IMR-90 (cell line): ENCODE data around the gene GREB1L. TPM values are rescaled to one million over a fixed set of nuclear protein-coding genes. Genes with fewer than 3 reads are reported as not detected.

Experiments
- ATAC-seq: fragments of 200-7000 bp; cut with Tn5 transposase; 2 replicates; pipeline ENCODE4 v1.9.1; 2020; ENCODE audit warnings: low read depth, mild to moderate bottlenecking, moderate library complexity
- BruUV-seq: library from RNA; stranded (reverse); fragments of 400-500 nt; replicated peaks from 2 replicates; lab custom pipeline; 2021; lab: Mats Ljungman, UMichigan
- CTCF ChIA-PET: fragments of 300-600 bp; formaldehyde crosslinking; extraction: SDS; loops from one replicate; lab custom pipeline; 2021; ENCODE audit warnings: antibody characterized with exemption; lab: Yijun Ruan, JAX
- POLR2A ChIA-PET: fragments of 300-600 bp; sonication (Branson Sonifier 250); formaldehyde crosslinking; loops from one replicate; lab custom pipeline; 2022; ENCODE audit warnings: antibody characterized with exemption; ENCODE audit not compliant: unreplicated experiment; lab: Charles Lee
- DNase-seq: peaks from one replicate; pipeline ENCODE4 v3.0.0; 2013
- H2AFZ ChIP-seq: replicated peaks from 2 replicates; pipeline ENCODE3; 2013; ENCODE audit warnings: low read length, mild to moderate bottlenecking; ENCODE audit not compliant: poor library complexity
- H2AK5ac ChIP-seq: 2 replicates; pipeline ENCODE4 v1.6.1; 2013; ENCODE audit warnings: low read depth, low read length, inconsistent platforms
- H2AK9ac ChIP-seq: replicated peaks from 2 replicates; pipeline ENCODE3; 2013; ENCODE audit warnings: mild to moderate bottlenecking, low read depth, low read length, moderate library complexity; ENCODE audit not compliant: poor library complexity
- H2BK120ac ChIP-seq: 2 replicates; pipeline ENCODE4 v1.6.1; 2013; ENCODE audit warnings: low read depth, low read length, inconsistent platforms
- H2BK15ac ChIP-seq: 3 replicates; pipeline ENCODE4 v1.6.1; 2013; ENCODE audit warnings: low read depth, low read length, inconsistent platforms
- H2BK20ac ChIP-seq: 2 replicates; pipeline ENCODE4 v1.6.1; 2013; ENCODE audit warnings: low read depth, mild to moderate bottlenecking, inconsistent platforms, low read length, moderate library complexity
- H2BK5ac ChIP-seq: 2 replicates; pipeline ENCODE4 v1.6.1; 2013; ENCODE audit warnings: mild to moderate bottlenecking, low read depth, low read length, inconsistent platforms; ENCODE audit not compliant: poor library complexity, severe bottlenecking
- H3K14ac ChIP-seq: replicated peaks from 2 replicates; pipeline ENCODE4 v1.6.1; 2013; ENCODE audit warnings: low read depth, low read length, inconsistent platforms
- H3K18ac ChIP-seq: 2 replicates; pipeline ENCODE4 v1.6.1; 2013; ENCODE audit warnings: low read depth, low read length, control low read depth
- H3K23ac ChIP-seq: 2 replicates; pipeline ENCODE4 v1.6.1; 2013; ENCODE audit warnings: low read depth, low read length, inconsistent platforms
- H3K27ac ChIP-seq: 2 replicates; pipeline ENCODE4 v1.5.1; 2013; ENCODE audit warnings: mild to moderate bottlenecking, control low read depth, low read length; ENCODE audit not compliant: insufficient read depth
- H3K27me3 ChIP-seq: 2 replicates; pipeline ENCODE4 v1.6.1; 2013; ENCODE audit warnings: low read length; ENCODE audit not compliant: control insufficient read depth, insufficient read depth
- H3K36me3 ChIP-seq: 2 replicates; pipeline ENCODE4 v1.6.1; 2013; ENCODE audit warnings: low read length, mixed read lengths; ENCODE audit not compliant: control insufficient read depth, insufficient read depth
- H3K4ac ChIP-seq: 2 replicates; pipeline ENCODE4 v1.6.1; 2013; ENCODE audit warnings: low read depth, low read length, inconsistent platforms
- H3K4me1 ChIP-seq: 2 replicates; pipeline ENCODE4 v1.6.1; 2013; ENCODE audit warnings: low read length, mixed read lengths; ENCODE audit not compliant: control insufficient read depth, insufficient read depth
- H3K4me2 ChIP-seq: 2 replicates; pipeline ENCODE4 v1.6.1; 2013; ENCODE audit warnings: low read depth, mild to moderate bottlenecking, control low read depth, low read length, moderate library complexity
- H3K4me3 ChIP-seq: 2 replicates; pipeline ENCODE4 v1.5.1; 2013; ENCODE audit warnings: low read depth, mild to moderate bottlenecking, control low read depth, low read length, moderate library complexity; ENCODE audit not compliant: insufficient read depth
- H3K56ac ChIP-seq: 2 replicates; pipeline ENCODE4 v1.6.1; 2013; ENCODE audit warnings: low read length, inconsistent platforms; ENCODE audit not compliant: insufficient read depth; ENCODE audit errors: extremely low read depth
- H3K79me1 ChIP-seq, 2 experiments: 2 replicates each; pipeline ENCODE4 v1.6.1; 2013; ENCODE audit warnings: low read length in 2 of 2, inconsistent platforms in 1 of 2, low read depth in 1 of 2
- H3K9ac ChIP-seq: 2 replicates; pipeline ENCODE4 v1.6.1; 2013; ENCODE audit warnings: low read depth, low read length, control low read depth
- H3K9me1 ChIP-seq: 2 replicates; pipeline ENCODE4 v1.6.1; 2013; ENCODE audit warnings: low read length, inconsistent platforms; ENCODE audit not compliant: insufficient read depth
- H3K9me3 ChIP-seq: 2 replicates; pipeline ENCODE4 v1.6.1; 2013; ENCODE audit warnings: low read length; ENCODE audit not compliant: control insufficient read depth, insufficient read depth
- H4K20me1 ChIP-seq: 2 replicates; pipeline ENCODE4 v1.6.1; 2013; ENCODE audit warnings: low read length, inconsistent platforms; ENCODE audit not compliant: insufficient read depth
- H4K5ac ChIP-seq: 2 replicates; pipeline ENCODE4 v1.6.1; 2013; ENCODE audit warnings: mild to moderate bottlenecking, low read depth, low read length, control low read depth
- H4K8ac ChIP-seq, 2 experiments: 2 replicates each; pipeline ENCODE4 v1.6.1; 2013; ENCODE audit warnings: low read depth in 2 of 2, low read length in 2 of 2, control low read depth in 1 of 2, inconsistent platforms in 1 of 2
- H4K91ac ChIP-seq: 2 replicates; pipeline ENCODE4 v1.6.1; 2013; ENCODE audit warnings: low read depth, low read length, inconsistent platforms; ENCODE audit not compliant: insufficient read depth
- BHLHE40 ChIP-seq: fragments of 150-350 bp; IDR thresholded peaks from 2 replicates; pipeline ENCODE4 v1.6.1; 2016; ENCODE audit warnings: mild to moderate bottlenecking, low read depth, low read length
- CEBPB ChIP-seq: IDR thresholded peaks from 2 replicates; pipeline ENCODE4 v1.6.1; 2012; ENCODE audit warnings: low read depth, low read length, improper control_type of control experiment
- CHD1 ChIP-seq: IDR thresholded peaks from 2 replicates; pipeline ENCODE4 v1.6.1; 2012; ENCODE audit warnings: low read depth, low read length, improper control_type of control experiment
- FOS ChIP-seq: fragments of 150-350 bp; IDR thresholded peaks from 2 replicates; pipeline ENCODE4 v1.6.1; 2016; ENCODE audit warnings: low read depth, low read length
- MAFK ChIP-seq: IDR thresholded peaks from 2 replicates; pipeline ENCODE4 v1.6.1; 2012; ENCODE audit warnings: low read depth, low read length, improper control_type of control experiment
- NFE2L2 ChIP-seq: fragments of 150-350 bp; IDR thresholded peaks from 2 replicates; pipeline ENCODE4 v1.6.1; 2016; ENCODE audit warnings: low read depth, mild to moderate bottlenecking, low read length
- POLR2A ChIP-seq: IDR thresholded peaks from 2 replicates; pipeline ENCODE4 v1.6.1; 2012; ENCODE audit warnings: mild to moderate bottlenecking, low read depth, low read length
- RAD21 ChIP-seq: IDR thresholded peaks from 2 replicates; pipeline ENCODE4 v1.6.1; 2012; ENCODE audit warnings: low read length, improper control_type of control experiment
- RCOR1 ChIP-seq: IDR thresholded peaks from 2 replicates; pipeline ENCODE4 v1.6.1; 2012; ENCODE audit warnings: mild to moderate bottlenecking, low read length, improper control_type of control experiment; ENCODE audit not compliant: insufficient replicate concordance
- RFX5 ChIP-seq: IDR thresholded peaks from 2 replicates; pipeline ENCODE4 v1.8.0; 2012; ENCODE audit warnings: low read depth, mild to moderate bottlenecking, low read length, moderate library complexity
- SMC3 ChIP-seq: fragments of 150-350 bp; IDR thresholded peaks from 2 replicates; pipeline ENCODE4 v1.6.1; 2016; ENCODE audit warnings: low read depth, mild to moderate bottlenecking, antibody characterized with exemption, low read length, moderate library complexity
- USF2 ChIP-seq: fragments of 150-350 bp; IDR thresholded peaks from 2 replicates; pipeline ENCODE4 v1.6.1; 2017; ENCODE audit warnings: mild to moderate bottlenecking, antibody characterized with exemption, low read length, low read depth
- WGBS, 2 experiments: methylation state at CpG; one replicate each; pipeline versions ENCODE4 v1.1.5 to v1.1.7; 2013; ENCODE audit warnings: missing lambda C conversion rate in 2 of 2; ENCODE audit not compliant: insufficient read length in 1 of 2; ENCODE audit errors: extremely low coverage in 2 of 2; 5-methylcytosine and 5-hydroxymethylcytosine counted together
- dilution Hi-C: fragments of 300-500 bp; cut with HindIII; formaldehyde crosslinking; loops from one replicate; pipeline ENCODE4 v1.14.3; 2018; ENCODE audit warnings: low sequenced_read_pairs; ENCODE audit not compliant: unreplicated experiment
- in situ Hi-C: fragments of 300-500 bp; cut with MboI; formaldehyde crosslinking; loops from 3 replicates; pipeline ENCODE4 v1.14.3; 2019; ENCODE audit warnings: low sequenced_read_pairs, inconsistent platforms, mixed read lengths
- intact Hi-C: fragments of 100-400 bp; cut with micrococcal nuclease; formaldehyde crosslinking; loops from 2 replicates; pipeline ENCODE4 v1.10.0; 2022
- polyA plus RNA-seq, 3 experiments: library from polyadenylated mRNA; depleted of rRNA; stranded (reverse); fragments of >200 nt; gene quantifications; 2 replicates each; pipeline ENCODE4 v1.2.3, GENCODE V29; 2012; ENCODE audit warnings: low replicate concordance in 1 of 3
- total RNA-seq: library from RNA; depleted of rRNA; stranded (reverse); fragments of >200 nt; gene quantifications from 2 replicates; pipeline ENCODE4 v1.2.3, GENCODE V29; 2012
- TF ChIP-seq, protein P1 (sequence below): fragments of 150-350 bp; IDR thresholded peaks from 2 replicates; pipeline ENCODE4 v1.6.1; 2016; ENCODE audit warnings: low read depth, mild to moderate bottlenecking, low read length, moderate library complexity, borderline replicate concordance
- TF ChIP-seq, protein P2 (sequence below): conservative IDR thresholded peaks from 2 replicates; pipeline ENCODE4 v1.5.1; 2012; ENCODE audit warnings: mild to moderate bottlenecking, low read depth, low read length, improper control_type of control experiment

Gene GREB1L
- total and polyA plus RNA-seq, 2 of the 4 experiments (the other 2 are of a cell fraction): under 0.01 to 0.02 TPM

- no CpG with 5 or more reads among the region's 6 CpGs for WGBS, 2 experiments
- ChIA-PET CTCF (no interaction called here), POLR2A (no interaction called here)
- TF ChIP-seq, protein P1, sequence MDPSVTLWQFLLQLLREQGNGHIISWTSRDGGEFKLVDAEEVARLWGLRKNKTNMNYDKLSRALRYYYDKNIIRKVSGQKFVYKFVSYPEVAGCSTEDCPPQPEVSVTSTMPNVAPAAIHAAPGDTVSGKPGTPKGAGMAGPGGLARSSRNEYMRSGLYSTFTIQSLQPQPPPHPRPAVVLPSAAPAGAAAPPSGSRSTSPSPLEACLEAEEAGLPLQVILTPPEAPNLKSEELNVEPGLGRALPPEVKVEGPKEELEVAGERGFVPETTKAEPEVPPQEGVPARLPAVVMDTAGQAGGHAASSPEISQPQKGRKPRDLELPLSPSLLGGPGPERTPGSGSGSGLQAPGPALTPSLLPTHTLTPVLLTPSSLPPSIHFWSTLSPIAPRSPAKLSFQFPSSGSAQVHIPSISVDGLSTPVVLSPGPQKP: no peak
- TF ChIP-seq NFE2L2 (no peak), CEBPB (no peak), POLR2A (no peak), RCOR1 (no peak), MAFK (no peak), BHLHE40 (no peak), FOS (no peak), CHD1 (no peak), USF2 (no peak), RFX5 (no peak), RAD21 (no peak), SMC3 (no peak)
- TF ChIP-seq, protein P2, sequence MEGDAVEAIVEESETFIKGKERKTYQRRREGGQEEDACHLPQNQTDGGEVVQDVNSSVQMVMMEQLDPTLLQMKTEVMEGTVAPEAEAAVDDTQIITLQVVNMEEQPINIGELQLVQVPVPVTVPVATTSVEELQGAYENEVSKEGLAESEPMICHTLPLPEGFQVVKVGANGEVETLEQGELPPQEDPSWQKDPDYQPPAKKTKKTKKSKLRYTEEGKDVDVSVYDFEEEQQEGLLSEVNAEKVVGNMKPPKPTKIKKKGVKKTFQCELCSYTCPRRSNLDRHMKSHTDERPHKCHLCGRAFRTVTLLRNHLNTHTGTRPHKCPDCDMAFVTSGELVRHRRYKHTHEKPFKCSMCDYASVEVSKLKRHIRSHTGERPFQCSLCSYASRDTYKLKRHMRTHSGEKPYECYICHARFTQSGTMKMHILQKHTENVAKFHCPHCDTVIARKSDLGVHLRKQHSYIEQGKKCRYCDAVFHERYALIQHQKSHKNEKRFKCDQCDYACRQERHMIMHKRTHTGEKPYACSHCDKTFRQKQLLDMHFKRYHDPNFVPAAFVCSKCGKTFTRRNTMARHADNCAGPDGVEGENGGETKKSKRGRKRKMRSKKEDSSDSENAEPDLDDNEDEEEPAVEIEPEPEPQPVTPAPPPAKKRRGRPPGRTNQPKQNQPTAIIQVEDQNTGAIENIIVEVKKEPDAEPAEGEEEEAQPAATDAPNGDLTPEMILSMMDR: no peak
- Histone ChIP-seq H3K56ac (no peak overlapping the region), H2AK9ac (no peak overlapping the region), H2BK15ac (no peak overlapping the region), H3K4me3 (no peak overlapping the region), H4K20me1 (no peaks in the 10 kb centered on the region), H3K36me3 (no peaks in the 10 kb centered on the region), H3K4ac (no peak overlapping the region), H3K14ac (no peak overlapping the region), H3K9ac (no peak overlapping the region), H3K27me3 (peaks cover 5% of the 10 kb centered on the region; the same call in 1 of the 2 replicates), H2BK20ac (no peak overlapping the region), H4K5ac (no peak overlapping the region), H3K18ac (no peak overlapping the region), H3K79me1 (no peaks in the 10 kb centered on the region), H3K27ac (no peak overlapping the region), H2AK5ac (no peak overlapping the region), H3K9me3 (no peaks in the 10 kb centered on the region), H4K8ac (no peak overlapping the region), H3K4me2 (no peak overlapping the region), H2BK120ac (no peak overlapping the region), H3K9me1 (no peaks in the 10 kb centered on the region), H2BK5ac (no peak overlapping the region), H3K4me1 (no peaks in the 10 kb centered on the region), H4K91ac (no peak overlapping the region), H2AFZ (no peak overlapping the region), H3K23ac (no peak overlapping the region)
- ATAC-seq (no peak), DNase-seq (no peak)
- dilution Hi-C loops (no loop called here), in situ Hi-C loops (loop anchor here (25.0 kb wide), 1 partner anchor 722 kb away; no protein-coding TSS in a partner anchor), intact Hi-C loops (loop anchor here (10.0 kb wide), 1 partner anchor 121 kb away; no protein-coding TSS in a partner anchor)
- no TSS peak for BruUV-seq
These were observed 26.5 kb upstream of the GREB1L start for GRCh38 chr18:21215490-21215889.
